ENCODE data around the gene PHYKPL.
"Not testable (repeated sequence)": the region's sequence is repeated elsewhere in the genome, so short reads cannot be mapped to it uniquely, and the experiment has no call there.

Gene PHYKPL

GRCh38 chr5:178206166-178207101 lies 26.2 kb downstream of the PHYKPL start:
- no peak for DNase-seq

DNA sequence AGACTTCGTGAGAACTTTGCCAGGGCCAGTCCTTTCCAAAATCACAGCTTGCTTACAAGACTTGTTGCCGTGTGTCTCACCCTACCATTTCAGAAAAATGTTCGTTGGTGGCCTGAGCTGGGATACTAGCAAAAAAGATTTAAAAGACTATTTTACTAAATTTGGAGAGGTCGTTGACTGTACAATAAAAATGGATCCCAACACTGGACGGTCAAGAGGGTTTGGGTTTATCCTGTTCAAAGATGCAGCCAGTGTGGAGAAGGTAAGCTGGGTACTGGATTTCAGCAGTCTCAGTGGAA lies 26.9 kb downstream of the PHYKPL start:
- DNase-seq, result no peak

DNA sequence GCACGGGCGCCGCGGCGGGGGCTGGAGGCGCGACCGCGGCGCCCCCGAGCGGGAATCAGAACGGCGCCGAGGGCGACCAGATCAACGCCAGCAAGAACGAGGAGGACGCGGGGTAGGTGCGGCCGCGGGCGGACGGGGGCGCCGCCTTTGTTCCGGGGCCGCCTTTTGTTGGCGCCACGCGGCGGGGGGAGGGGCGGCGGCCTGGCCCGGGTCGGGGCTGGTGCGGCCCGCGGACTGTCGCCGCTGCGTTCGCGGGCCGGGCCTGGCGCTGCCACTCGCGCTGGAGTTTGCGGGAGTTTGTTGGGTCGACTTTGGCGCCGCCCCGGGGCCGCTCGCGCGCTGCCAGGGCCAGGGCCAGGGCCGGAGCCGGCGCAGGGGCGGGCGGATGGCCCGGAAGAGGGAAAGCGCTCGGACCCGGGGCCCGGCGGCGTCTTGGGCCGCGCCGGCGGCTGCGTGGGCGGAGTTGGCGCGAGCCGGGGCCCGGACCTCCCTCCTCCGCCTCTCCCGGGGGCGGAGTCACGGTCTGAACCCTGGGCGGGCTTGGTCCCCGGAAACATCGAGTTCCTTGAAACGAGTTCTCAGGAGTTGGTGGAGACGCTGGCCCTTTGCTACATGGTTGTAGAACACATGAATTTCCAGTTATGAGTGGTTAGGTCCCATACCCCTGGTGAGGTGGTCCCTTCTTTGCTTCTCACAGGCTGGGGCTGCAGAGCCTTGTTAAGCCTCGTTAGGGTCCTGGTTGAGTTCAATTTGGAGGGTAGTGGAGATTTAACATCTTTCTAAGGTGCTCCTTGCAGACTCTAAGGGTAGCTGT lies 27.5 kb downstream of the PHYKPL start:
- no peak for DNase-seq

GRCh38 chr5:178204182-178204934 lies 28.2 kb downstream of the PHYKPL start, which contains the start of gene HNRNPAB:
Gene HNRNPAB, plus strand, starts transcription at chr5:178204533. Its CDS starts 305 bp downstream, at chr5:178204838.
- DNase-seq, result peak; percentile 97

DNA sequence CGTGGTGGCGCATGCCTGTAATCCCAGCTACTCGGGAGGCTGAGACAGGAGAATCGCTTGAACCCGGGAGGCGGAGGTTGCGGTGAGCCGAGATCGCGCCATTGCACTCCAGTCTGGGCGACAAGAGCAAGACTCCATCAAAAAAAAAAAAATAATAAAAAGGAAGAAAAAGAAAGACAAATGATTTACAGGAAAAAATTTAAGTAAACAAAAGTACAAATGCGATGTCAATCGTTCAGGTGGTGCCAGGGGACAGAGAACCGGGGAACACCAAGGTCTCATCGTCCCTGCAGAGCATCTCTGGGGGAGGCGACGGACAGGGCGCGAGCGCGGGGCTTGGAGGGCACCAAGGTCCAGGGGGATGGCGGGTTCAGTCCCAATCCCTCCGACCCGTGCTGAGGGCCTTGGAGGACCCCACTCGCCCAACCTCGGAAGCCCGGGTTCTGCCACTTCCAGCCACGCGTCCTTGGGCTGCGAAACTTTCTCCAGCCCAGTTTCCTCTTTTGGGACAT lies 28.9 kb downstream of the PHYKPL start:
- no peak for DNase-seq

GRCh38 chr5:178202541-178202940 lies 30.1 kb downstream of the PHYKPL start:
- no peak for DNase-seq

DNA sequence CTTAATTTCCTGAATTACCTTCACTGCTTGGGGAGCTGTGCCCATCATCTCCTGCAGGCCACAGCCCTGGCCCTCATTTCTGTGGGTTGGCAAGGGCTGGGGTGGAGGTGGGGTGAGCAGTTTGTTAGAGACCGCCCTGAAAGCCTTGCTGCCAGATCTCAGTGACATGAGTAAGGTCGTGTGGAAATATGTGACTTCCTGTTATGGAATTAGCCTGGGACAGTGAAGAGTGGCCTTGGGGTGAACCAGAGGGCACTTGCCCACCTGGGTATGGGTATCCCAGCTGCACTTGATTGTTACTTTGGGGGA lies 30.7 kb downstream of the PHYKPL start:
- no peak for DNase-seq

DNA sequence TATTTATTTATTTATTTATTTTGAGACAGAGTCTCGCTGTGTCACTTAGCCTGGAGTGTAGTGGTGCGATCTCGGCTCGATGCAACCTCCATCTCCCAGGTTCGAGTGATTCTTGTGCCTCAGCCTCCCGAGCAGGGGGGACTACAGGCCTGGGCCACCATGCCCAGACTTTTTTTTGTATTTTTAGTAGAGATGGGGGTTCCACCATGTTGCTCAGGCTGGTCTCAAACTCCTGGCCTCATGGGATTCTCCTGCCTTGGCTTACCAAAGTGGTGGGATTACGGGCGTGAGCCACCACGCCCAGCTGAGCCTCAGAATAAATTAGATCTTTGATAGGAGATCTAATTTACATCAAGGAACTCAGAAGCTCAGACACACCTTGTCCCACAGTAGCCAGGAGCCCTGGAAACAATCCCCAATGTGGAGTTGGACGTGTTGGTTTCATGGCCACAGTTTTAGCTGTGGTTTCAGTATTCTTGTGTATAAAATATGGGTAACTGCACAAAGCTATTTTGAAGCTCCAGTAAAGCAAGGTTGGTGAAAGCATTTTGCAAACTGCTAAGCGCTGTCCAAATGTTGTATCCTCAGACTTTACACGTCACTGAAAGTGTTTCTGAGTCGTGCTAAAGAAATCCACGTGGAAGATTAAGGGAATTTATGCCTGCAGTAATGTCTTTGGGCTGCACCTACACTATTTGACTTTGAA lies 31.2 kb downstream of the PHYKPL start:
- DNase-seq, result no peak

DNA sequence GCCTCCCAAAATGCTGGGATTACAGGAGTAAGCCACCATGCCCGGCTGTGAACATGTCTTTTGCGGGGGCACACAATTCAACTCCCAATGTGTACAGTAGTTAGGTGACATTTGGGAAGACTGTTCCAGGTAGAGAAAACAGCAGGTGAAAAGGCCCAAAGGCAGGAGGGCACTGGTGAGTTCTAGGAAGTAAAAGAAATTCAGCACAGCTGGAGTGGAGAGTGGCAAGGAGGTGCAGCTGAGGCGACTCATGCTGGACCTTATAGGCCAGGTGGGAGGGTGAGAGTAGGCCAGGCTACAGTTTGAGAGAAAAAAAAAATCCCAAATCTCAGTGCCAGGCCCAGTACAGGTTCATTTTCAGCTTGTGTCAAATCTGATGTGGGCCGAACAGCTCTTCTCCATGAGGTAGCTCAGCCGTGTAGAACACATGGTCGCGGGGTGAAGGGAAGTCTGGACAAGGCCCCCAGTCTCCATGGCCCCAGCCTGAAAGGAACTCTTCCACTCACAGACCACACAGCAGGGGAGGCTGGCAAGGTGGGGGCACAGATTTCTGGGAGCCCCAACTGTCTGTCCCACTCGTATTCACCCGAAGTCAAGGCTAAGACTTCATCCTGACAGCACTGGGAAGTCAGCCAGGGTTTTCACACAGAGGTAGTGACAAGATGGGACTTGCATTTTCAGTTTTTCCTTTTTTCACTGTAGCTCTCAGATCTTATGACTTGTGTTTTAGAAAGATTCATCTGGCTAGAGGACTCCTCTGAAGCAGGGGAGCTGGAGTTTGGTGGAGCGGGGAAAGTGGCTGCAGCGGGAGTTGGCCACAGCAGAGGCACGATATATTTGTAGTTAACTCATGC lies 32.8 kb downstream of the PHYKPL start:
- DNase-seq, result no peak

DNA sequence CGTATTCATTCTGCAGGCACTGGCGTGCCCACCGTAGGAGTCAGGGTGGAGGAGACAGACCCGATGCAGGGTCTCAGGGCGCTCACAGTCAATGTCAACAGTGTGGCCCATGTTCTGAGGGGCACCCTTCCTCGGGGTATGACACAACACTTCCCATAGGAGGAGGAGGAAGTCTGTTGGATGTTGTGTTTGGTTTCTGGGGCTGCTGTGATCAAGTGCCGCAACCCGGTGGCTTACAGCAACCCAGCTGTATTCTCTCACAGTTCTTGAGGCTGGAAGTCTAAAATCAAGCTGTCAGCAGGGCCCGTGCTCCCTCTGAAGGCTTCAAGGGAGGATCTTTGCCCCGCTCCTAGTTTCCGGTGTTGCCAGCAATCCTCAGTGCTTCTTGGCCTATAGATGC lies 33.9 kb downstream of the PHYKPL start:
- DNase-seq, result no peak

GRCh38 chr5:178198151-178198550 lies 34.5 kb downstream of the PHYKPL start:
- DNase-seq, result not testable (repeated sequence)

DNA sequence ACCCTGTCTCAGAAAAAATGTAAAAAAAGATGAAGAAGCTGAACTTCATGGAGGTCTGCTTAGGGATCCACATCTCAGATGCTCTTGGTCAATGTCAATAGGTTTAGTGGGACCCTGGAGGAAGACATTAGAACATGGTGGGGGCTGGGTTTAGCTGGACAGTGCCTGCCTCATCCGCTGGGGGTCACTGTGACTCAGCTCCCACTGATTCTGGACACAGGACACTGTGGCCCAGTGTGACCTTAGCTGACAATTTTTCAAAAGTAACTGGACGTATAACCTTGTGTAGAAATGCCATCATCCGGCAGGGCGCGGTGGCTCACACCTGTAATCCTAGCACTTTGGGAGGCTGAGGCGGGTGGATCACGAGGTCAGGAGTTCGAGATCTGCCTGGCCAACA lies 35.6 kb downstream of the PHYKPL start:
- no peak for DNase-seq

DNA sequence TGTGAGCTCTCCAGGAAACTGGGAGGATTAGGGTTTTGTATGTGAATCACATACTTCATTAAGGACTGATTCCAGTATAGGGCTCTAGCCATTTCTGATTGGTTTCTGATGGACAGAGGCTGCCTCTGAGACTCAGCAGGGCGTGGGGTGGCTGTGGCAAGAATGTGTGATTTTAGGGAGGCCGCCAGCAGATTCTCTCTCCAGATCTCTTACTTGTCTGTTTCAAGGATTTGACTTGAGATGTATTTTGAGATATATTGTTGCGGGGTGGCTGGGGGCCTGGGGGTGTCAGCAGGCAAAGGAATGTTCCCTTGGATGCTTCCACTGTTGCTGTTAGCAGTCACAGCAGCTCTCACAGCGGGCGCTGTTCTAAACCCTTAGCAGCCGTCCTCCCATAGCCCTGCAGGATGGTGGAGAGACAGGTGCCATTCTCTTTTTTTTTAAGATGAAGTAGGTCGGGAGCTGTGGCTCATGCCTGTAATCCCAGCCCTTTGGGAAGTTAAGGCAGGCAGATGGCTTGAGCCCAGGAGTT lies 36.3 kb downstream of the PHYKPL start:
- no peak for DNase-seq

DNA sequence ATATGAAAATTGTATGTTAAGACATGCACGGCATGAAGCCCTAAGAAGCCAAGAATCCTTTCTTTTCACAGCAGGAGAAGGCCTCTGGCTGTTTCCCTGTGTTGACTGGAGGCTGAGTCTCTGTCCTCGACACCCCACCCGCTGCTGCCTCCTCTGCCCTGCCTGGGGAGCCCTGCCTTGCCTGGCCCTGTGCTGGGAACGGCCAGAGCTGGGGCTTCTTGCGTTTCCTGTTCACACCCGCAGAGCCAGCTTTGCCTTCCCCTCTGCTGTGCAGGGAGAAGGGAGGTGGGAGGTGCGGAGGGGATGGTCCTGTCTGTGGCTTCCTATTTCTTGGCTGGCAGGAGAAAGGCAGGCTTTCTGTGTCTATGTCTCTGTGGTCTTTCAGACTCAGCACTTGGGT lies 38.6 kb downstream of the PHYKPL start:
- no peak for DNase-seq

- no peak for DNase-seq
Observed at GRCh38 chr5:178193251-178193809, 39.3 kb downstream of the PHYKPL start.

DNA sequence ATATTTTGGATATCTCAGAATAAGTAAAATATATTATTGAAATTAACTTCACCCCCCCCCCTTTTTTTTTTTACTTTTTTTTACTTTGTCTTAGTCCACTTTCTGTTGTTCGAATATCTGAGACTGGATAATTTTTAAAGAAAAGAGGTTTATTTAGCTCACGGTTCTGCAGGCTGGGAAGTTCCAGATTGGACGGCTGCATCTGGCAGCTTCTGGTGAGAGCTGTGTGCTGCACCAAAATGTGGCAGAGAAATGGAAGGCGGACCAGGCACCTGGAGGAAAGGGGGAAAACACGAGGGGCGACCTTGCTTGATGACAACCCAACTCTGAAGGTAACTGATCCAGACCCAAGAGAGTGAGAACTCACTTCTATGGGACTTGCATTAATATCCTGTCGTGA lies 39.8 kb downstream of the PHYKPL start:
- no peak for DNase-seq

- DNase-seq, result no peak
Observed at GRCh38 chr5:178192244-178192643, 40.4 kb downstream of the PHYKPL start.

DNA sequence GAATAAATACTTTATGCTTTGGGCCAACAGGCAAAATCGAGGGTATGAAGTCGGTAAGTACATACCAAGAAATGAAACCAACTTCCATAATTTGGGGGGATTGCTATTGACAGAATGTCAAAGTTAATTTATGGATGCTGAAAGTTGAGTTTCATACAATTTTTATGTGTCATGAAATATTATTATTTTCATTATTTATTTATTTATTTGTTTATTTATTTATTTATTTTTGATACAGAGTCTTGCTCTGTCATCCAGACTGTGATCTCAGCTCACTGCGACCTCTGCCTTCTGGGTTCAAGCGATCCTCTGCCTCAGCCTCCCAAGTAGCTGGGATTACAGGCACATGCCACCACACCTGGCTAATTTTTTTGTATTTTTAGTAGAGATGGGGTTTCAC lies 40.9 kb downstream of the PHYKPL start:
- DNase-seq, result no peak

DNA sequence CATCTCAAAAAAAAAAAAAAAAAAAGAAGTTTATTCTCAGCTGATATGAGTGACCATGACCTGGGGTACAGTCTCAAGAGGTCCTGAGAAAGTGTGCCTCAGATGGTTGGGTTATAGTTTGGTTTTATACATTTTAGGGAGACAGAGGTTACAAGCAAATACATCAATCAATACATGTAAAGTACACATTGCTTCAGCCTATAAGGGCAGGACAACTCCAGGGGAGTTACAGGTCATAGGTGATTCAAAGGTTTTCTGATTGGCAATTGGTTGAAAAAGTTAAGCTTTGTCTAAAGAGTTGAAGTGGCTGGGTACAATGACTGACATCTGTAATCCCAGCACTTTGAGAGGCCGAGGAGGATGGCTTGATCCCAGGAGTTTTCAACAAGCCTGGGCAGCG lies 43.2 kb downstream of the PHYKPL start:
- no peak for DNase-seq

DNA sequence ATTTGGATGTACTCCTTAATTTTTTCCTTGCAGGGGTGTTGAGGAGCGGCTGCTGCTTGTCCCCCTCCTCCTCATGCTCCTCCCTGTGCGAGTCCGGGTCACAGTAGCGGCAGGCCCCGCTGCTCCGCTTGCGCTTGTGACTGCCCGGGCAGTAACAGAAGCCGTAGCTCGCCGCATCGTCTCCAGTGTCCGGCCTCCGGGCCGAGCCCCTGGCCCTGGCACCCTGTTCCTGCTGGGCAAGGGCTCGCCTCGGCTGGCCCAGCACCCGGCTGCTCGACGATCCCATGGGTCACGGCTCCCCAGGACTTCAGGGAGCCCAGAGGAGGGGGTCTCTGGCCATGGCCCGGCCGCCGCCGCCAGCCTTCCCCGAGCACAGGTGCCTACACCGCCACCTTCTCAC lies 45.6 kb downstream of the PHYKPL start, which contains the start of gene GMCL2:
GMCL2 (minus strand) TSS at position 358 of the 400 bp plus-strand sequence; CDS start at position 286, 72 bp downstream.
- DNase-seq, result no peak

DNA sequence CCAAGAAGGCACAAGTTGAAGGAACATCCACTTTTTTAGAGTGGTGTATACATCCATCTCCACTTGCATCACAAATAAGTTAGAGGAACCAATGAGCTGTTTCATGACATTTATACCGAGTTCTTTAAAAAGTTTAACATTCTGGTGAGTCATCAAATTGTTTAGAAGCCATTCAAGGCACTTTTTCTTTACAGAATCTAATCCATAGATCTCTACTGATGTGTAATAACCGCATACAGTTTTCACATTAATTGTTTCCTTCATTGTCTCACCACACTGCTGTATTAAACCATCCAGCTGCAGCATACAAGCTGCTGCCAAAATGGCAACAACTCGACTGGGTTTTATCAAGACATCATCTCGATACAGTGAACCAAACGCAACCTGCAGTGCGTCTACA lies 46.2 kb downstream of the PHYKPL start:
- no peak for DNase-seq

Measured in GOT3 (cell line).